Muscle of leg (tissue), 11 donors: Measurements from ENCODE around the gene MAN2B1. TPM values are rescaled to one million over a fixed set of nuclear protein-coding genes. Genes with fewer than 3 reads are reported as not detected.
"Not testable (repeated sequence)": the region's sequence is repeated elsewhere in the genome, so short reads cannot be mapped to it uniquely, and the experiment has no call there.

ENCODE experiments used
- DNase-seq: peaks from one replicate; pipeline ENCODE4 v3.0.0; 2013
- H3K27ac ChIP-seq: one replicate; pipeline ENCODE4 v1.5.1; 2013; ENCODE audit warnings: mild to moderate bottlenecking, low read length, control low read depth
- H3K27me3 ChIP-seq: one replicate; pipeline ENCODE4 v1.6.1; 2013; ENCODE audit warnings: low read length; ENCODE audit not compliant: control insufficient read depth, insufficient read depth
- H3K36me3 ChIP-seq: one replicate; pipeline ENCODE4 v1.6.1; 2013; ENCODE audit warnings: low read length; ENCODE audit not compliant: control insufficient read depth, insufficient read depth
- H3K4me1 ChIP-seq: one replicate; pipeline ENCODE4 v1.6.1; 2013; ENCODE audit warnings: low read length; ENCODE audit not compliant: control insufficient read depth, insufficient read depth
- H3K4me3 ChIP-seq: one replicate; pipeline ENCODE4 v1.5.1; 2013; ENCODE audit warnings: low read length, control low read depth
- H3K9me3 ChIP-seq: replicated peaks from 2 replicates; pipeline ENCODE4 v1.6.1; 2013; ENCODE audit warnings: low read depth, low read length; ENCODE audit not compliant: control insufficient read depth
- WGBS: methylation state at CpG from one replicate; pipeline ENCODE4 v1.1.5; 2013; ENCODE audit warnings: missing lambda C conversion rate; ENCODE audit not compliant: insufficient coverage; 5-methylcytosine and 5-hydroxymethylcytosine counted together
- polyA plus RNA-seq, 8 donors: library from polyadenylated mRNA; unstranded; fragments of 120-200 nt; gene quantifications; one replicate each; pipeline versions ENCODE4 v1.2.1 to v1.2.3, GENCODE V29; 2013; ENCODE audit warnings: inconsistent platforms in 1 of 8, low replicate concordance in 1 of 8; ENCODE audit not compliant: insufficient read length in 8 of 8, insufficient read depth in 1 of 8
- total RNA-seq: library from RNA; stranded (reverse); fragments of 120-200 nt; gene quantifications from one replicate; pipeline ENCODE4 v1.2.4, GENCODE V29; 2013

The MAN2B1 gene
- total and polyA plus RNA-seq, 9 donors = 23.5 to 39.9 (median 31.7) TPM

DNA sequence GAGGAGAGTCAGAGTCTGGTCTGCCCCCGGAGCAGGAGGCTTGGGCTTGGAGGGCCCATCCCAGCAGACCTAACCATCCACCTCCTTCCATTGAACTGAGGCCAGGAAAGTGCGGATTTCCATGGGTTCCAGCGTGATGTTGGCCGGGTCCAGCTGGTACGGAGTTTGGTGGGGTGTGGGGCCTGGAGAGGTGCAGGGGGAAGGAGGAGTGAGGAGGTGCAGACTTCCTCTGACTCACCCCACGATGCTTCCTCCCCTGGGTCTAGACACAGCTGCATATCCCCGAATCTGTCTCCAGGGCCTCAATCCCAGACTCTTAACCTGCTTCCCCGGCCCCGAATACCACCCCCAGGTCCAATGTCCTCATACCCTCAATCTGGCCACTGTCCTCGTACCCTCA is 20.0 kb downstream of the MAN2B1 start:
- no peak overlapping the region for H3K27ac ChIP-seq
- H3K4me1 ChIP-seq = peaks cover 13% of the 10 kb centered on the region
- H3K27me3 ChIP-seq = peaks cover 6% of the 10 kb centered on the region
- no peaks in the 10 kb centered on the region for H3K36me3 ChIP-seq
- 77% methylated on average over 6 of the region's 10 CpGs for WGBS
- no peaks in the 10 kb centered on the region for H3K9me3 ChIP-seq
- H3K4me3 ChIP-seq = no peak overlapping the region
- no peak for DNase-seq

DNA sequence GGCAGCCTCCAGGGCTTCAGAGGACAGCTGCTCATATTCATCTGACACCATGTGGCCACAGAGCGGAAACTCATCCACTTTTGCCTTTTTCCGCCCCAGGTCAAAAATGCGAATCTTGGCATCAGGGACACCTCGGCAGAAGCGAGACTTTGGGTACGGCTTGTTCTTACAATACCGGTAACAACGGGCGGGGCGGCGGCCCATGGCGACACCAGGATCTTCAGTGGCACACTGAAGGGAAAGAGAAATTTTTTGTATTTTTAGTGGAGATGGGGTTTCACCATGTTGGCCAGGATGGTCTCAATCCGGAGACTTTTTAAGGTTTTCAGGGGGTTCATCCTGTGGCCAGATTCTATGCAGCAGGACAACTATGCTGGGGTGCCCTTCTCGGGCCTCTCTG is 22.8 kb downstream of the MAN2B1 start:
- H3K27me3 ChIP-seq, DNase-seq, H3K9me3 ChIP-seq, H3K4me3 ChIP-seq, H3K36me3 ChIP-seq, H3K27ac ChIP-seq: not testable (repeated sequence)
- peaks cover 17% of the 10 kb centered on the region for H3K4me1 ChIP-seq
- 91% methylated on average over 11 of the region's 14 CpGs for WGBS

- no peak for DNase-seq
- Histone ChIP-seq H3K4me1 (peaks cover 7% of the 10 kb centered on the region), H3K27ac (no peak overlapping the region), H3K36me3 (no peaks in the 10 kb centered on the region), H3K9me3 (no peaks in the 10 kb centered on the region), H3K4me3 (no peak overlapping the region), H3K27me3 (no peaks in the 10 kb centered on the region)
- 90% methylated on average over 26 of the region's 26 CpGs for WGBS
Measured at GRCh38 chr19:12642506-12642905, 24.0 kb downstream of the MAN2B1 start.

DNA sequence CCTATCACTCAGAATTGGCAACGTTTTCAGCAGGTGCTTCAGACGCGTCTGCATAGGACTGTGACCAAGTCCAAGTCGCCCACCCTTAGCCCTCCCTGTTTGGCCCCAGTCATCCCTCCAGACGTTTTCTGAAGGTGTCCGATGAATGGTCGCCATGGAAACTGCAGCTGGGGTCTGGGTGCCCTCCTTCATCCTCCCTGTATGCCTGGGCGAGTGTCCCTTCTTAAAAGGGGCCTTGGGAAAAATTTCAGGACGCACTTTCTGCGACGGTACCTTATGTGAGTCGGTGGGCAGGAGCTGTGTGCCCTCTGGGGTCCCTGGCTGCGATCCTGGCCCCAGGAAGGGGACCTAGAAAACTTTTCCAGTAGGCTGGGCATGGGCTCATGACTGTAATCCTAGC is 25.1 kb downstream of the MAN2B1 start:
- 65% methylated on average over 13 of the region's 13 CpGs for WGBS
- DNase-seq = no peak
- H3K9me3 ChIP-seq = no peaks in the 10 kb centered on the region
- no peaks in the 10 kb centered on the region for H3K27me3 ChIP-seq
- H3K4me1 ChIP-seq = peaks cover 4% of the 10 kb centered on the region
- H3K4me3 ChIP-seq = no peak overlapping the region
- no peak overlapping the region for H3K27ac ChIP-seq
- no peaks in the 10 kb centered on the region for H3K36me3 ChIP-seq

DNA sequence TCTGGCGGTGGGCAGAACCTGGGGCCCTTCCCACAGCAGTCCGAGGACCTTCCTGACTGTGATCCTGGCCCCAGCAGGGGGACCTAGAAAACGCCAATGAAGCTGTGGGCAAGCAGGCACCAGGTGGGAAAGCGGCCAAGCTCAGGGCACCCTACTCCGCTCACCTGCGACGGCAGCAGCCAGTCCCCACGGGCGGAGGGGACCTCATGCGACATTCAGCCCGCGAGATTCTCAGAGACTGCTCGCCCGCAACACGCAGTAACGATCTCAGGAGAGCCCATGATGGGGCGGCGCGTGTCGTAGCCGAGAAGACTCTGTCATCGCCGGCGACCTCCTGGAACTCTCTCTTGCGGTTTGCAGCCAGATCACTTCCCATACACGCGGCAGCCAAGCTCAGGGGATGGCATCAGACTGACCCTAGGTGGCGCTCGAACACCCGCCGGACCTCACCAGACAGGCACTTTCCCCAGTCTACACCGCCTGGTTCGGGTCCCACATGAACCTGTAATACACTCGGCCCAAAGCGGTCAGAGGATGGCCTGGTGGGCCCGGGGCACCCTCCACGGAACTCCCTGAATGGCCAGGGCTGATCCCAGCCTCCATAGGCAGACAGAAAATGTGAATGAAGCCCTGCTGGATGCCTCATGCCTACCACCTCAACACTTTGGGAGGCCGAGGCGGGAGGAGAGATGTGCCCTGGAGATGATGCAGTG is 26.5 kb downstream of the MAN2B1 start:
- WGBS = 6% methylated on average over 37 of the region's 39 CpGs
- DNase-seq = peak; percentile 72
- no peaks in the 10 kb centered on the region for H3K27me3 ChIP-seq
- H3K4me1 ChIP-seq = peaks cover 4% of the 10 kb centered on the region
- no peaks in the 10 kb centered on the region for H3K9me3 ChIP-seq
- H3K27ac ChIP-seq = no peak overlapping the region
- H3K4me3 ChIP-seq = no peak overlapping the region
- H3K36me3 ChIP-seq = no peaks in the 10 kb centered on the region

DNA sequence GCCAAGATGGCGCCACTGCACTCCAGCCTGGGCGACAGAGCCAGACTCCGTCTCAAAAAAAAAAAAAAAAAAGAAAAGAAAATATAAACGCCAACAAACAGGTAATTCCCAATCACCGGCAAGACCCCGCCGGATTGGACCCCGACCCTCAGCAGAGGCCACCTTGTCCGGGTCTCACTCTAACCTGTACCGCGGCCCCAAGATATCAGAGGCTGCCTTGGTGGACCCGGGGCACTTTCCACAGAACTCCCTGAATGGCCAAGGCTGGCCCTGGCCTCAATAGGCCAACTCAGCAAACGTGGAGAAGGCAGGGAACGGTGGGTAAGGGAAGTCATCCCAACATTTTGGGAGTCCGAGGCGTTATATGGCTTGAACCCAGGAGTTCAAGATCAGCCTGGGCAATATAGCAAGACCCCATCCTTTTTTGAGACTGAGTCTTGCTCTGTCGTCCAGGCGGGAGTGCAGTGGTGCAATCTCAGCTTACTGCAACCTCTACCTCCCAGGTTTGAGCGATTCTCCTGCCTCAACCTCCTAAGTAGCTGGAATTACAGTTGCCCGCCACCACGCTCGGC is 27.8 kb downstream of the MAN2B1 start:
- H3K27ac ChIP-seq = no peak overlapping the region
- no peaks in the 10 kb centered on the region for H3K9me3 ChIP-seq
- 94% methylated on average over 15 of the region's 22 CpGs for WGBS
- H3K4me3 ChIP-seq = no peak overlapping the region
- no peak for DNase-seq
- peaks cover 4% of the 10 kb centered on the region for H3K4me1 ChIP-seq
- no peaks in the 10 kb centered on the region for H3K36me3 ChIP-seq
- H3K27me3 ChIP-seq = no peaks in the 10 kb centered on the region

DNA sequence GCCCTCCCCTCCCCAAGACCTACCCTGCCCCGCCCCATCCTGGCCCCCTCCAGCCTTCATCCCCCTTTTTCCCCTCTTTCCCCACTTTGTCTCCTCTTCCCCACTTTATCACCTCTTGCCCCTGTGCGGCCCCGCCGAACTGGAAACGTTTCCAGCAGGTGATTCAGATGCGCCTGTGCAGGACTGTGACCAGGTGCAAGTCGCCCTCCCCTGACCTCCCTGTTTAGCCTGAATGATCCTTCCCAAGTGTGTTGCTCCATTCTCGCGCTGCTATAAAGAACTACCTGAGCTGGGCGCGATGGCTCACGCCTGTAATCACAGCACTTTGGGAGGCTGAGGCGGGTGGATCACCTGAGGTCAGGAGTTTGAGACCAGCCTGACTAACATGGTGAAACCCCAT is 29.9 kb downstream of the MAN2B1 start:
- DNase-seq = no peak

DNA sequence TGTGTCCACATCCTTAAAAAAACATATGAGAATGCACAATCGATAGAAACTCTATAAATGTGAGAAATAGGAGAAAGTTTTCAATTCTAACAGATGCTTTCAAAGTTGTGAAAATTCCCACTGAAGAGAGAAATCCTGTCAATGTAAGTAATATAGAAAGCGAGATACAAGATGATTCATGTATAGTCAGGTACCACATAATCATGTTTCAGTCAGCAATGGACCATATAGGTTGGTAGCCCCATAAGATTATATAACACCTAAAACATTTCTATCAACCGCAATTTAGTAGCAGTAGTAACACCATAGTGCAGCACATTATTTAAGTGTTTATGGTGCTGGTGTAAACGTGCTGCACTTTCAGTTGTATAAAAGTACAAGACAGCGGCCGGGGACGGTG is 37.3 kb downstream of the MAN2B1 start:
- H3K9me3 ChIP-seq = peaks cover 17% of the 10 kb centered on the region
- no peaks in the 10 kb centered on the region for H3K27me3 ChIP-seq
- no peak overlapping the region for H3K4me3 ChIP-seq
- DNase-seq = no peak
- no peaks in the 10 kb centered on the region for H3K4me1 ChIP-seq
- peaks cover 43% of the 10 kb centered on the region for H3K36me3 ChIP-seq
- WGBS = 100% methylated on average over 3 of the region's 7 CpGs
- H3K27ac ChIP-seq = no peak overlapping the region

More for the DNA sequence above, 29.9 kb downstream of the MAN2B1 start:
- H3K27me3 ChIP-seq = no peaks in the 10 kb centered on the region
- no peak overlapping the region for H3K4me3 ChIP-seq
- H3K9me3 ChIP-seq = no peaks in the 10 kb centered on the region
- 78% methylated on average over 12 of the region's 13 CpGs for WGBS
- H3K4me1 ChIP-seq = peaks cover 4% of the 10 kb centered on the region
- no peak overlapping the region for H3K27ac ChIP-seq
- no peaks in the 10 kb centered on the region for H3K36me3 ChIP-seq

GRCh38 chr19:12628040-12629022 is 38.2 kb downstream of the MAN2B1 start:
- DNase-seq = no peak
- no peaks in the 10 kb centered on the region for H3K27me3 ChIP-seq
- WGBS = 93% methylated on average over 3 of the region's 17 CpGs
- H3K4me1 ChIP-seq = no peaks in the 10 kb centered on the region
- peaks cover 17% of the 10 kb centered on the region for H3K9me3 ChIP-seq
- H3K36me3 ChIP-seq = peaks cover 49% of the 10 kb centered on the region
- H3K27ac ChIP-seq = no peak overlapping the region
- H3K4me3 ChIP-seq = no peak overlapping the region

GRCh38 chr19:12626958-12627357 is 39.6 kb downstream of the MAN2B1 start:
- Histone ChIP-seq H3K9me3 (peaks cover 17% of the 10 kb centered on the region), H3K4me1 (no peaks in the 10 kb centered on the region), H3K27ac (no peak overlapping the region), H3K36me3 (peaks cover 49% of the 10 kb centered on the region), H3K27me3 (no peaks in the 10 kb centered on the region), H3K4me3 (no peak overlapping the region)
- no peak for DNase-seq
- WGBS = 85% methylated on average over 5 of the region's 8 CpGs
